Sigmoid colon (tissue), 4 donors: ENCODE data around the gene SPOCK1.

Source experiments
- EP300 ChIP-seq, 4 donors: sonication (generic); formaldehyde crosslinking; IDR thresholded peaks; one replicate each; pipeline ENCODE4 v1.6.1; 2017; ENCODE audit warnings: antibody characterized with exemption in 4 of 4
- POLR2A ChIP-seq, 2 donors: fragments of 450-650 bp; IDR thresholded peaks; one replicate each; pipeline ENCODE4 v1.6.1; 2016; ENCODE audit warnings: antibody characterized with exemption in 2 of 2, mild to moderate bottlenecking in 2 of 2, moderate library complexity in 2 of 2
- POLR2AphosphoS5 ChIP-seq, 4 donors: sonication (generic); formaldehyde crosslinking; IDR thresholded peaks; one replicate each; pipeline ENCODE4 v1.6.1; 2017; ENCODE audit warnings: antibody characterized with exemption in 4 of 4
- TF ChIP-seq, protein P1 (sequence below), 4 experiments: fragments of 450-650 bp in 3 of 4; fragments of 200-600 bp in 1 of 4; IDR thresholded peaks; one replicate each; pipeline ENCODE4 v1.5.1; 2016 to 2019; ENCODE audit warnings: antibody characterized with exemption in 4 of 4, mild to moderate bottlenecking in 3 of 4, moderate library complexity in 2 of 4

DNA sequence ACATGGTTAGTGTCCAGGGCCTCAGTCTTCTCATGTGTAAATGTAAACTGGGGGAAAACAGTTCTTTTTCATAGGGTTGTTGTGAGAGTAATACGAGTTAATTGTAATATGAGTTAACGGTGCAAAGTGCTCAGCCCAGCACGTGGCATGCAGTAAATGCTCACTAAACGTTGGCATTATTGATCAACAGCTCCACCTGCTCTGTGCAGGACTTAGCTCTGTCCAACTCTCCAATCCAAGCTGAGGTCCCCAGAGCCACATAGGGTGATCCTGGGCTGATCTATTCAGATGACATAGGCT is 28.3 kb downstream of the SPOCK1 start:
- TF ChIP-seq, protein P1, sequence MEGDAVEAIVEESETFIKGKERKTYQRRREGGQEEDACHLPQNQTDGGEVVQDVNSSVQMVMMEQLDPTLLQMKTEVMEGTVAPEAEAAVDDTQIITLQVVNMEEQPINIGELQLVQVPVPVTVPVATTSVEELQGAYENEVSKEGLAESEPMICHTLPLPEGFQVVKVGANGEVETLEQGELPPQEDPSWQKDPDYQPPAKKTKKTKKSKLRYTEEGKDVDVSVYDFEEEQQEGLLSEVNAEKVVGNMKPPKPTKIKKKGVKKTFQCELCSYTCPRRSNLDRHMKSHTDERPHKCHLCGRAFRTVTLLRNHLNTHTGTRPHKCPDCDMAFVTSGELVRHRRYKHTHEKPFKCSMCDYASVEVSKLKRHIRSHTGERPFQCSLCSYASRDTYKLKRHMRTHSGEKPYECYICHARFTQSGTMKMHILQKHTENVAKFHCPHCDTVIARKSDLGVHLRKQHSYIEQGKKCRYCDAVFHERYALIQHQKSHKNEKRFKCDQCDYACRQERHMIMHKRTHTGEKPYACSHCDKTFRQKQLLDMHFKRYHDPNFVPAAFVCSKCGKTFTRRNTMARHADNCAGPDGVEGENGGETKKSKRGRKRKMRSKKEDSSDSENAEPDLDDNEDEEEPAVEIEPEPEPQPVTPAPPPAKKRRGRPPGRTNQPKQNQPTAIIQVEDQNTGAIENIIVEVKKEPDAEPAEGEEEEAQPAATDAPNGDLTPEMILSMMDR (IDR thresholded peaks at IDR 0.05) = no peak
- no peak for TF ChIP-seq POLR2A (IDR thresholded peaks at IDR 0.05)
- no peak for TF ChIP-seq EP300 (IDR thresholded peaks at IDR 0.05)
- TF ChIP-seq POLR2AphosphoS5 (IDR thresholded peaks at IDR 0.05) = no peak
